Suprapubic skin (tissue), 3 donors: ENCODE results near the gene TALDO1.

ENCODE experiments used
- CTCF ChIP-seq, 2 donors: fragments of 200-600 bp in 1 of 2; fragments of 450-650 bp in 1 of 2; sonication (generic) in 1 of 2; IDR thresholded peaks; one replicate each; pipeline ENCODE4 v1.5.1; 2016 to 2019; ENCODE audit warnings: antibody characterized with exemption in 2 of 2, mild to moderate bottlenecking in 1 of 2, moderate library complexity in 1 of 2
- POLR2A ChIP-seq, 2 donors: fragments of 450-650 bp; IDR thresholded peaks; one replicate each; pipeline ENCODE4 v1.6.1; 2017; ENCODE audit warnings: antibody characterized with exemption in 2 of 2, mild to moderate bottlenecking in 2 of 2, moderate library complexity in 2 of 2

- no peak for TF ChIP-seq CTCF (IDR thresholded peaks at IDR 0.05)
- no peak for TF ChIP-seq POLR2A (IDR thresholded peaks at IDR 0.05)
Measured at GRCh38 chr11:699753-700152, 47.5 kb upstream of the TALDO1 start.
